ENCODE data around the gene MDM2.
"Not testable (repeated sequence)": the region's sequence is repeated elsewhere in the genome, so short reads cannot be mapped to it uniquely, and the experiment has no call there.

Gene MDM2

GRCh38 chr12:68831751-68832503 is 23.9 kb downstream of the MDM2 start:
- no peak overlapping the region for H3K4me3 ChIP-seq (ENCODE audit: low read depth, low read length)
- peaks cover 11% of the 10 kb centered on the region for H3K4me1 ChIP-seq (ENCODE audit: control insufficient read depth, insufficient read depth, low read length)
- H3K36me3 ChIP-seq (ENCODE audit: control insufficient read depth, insufficient read depth, low read length): peaks cover 92% of the 10 kb centered on the region
- H3K9me3 ChIP-seq (ENCODE audit: control insufficient read depth, insufficient read depth, low read length): no peaks in the 10 kb centered on the region
- peak overlapping the region; percentile 18 for H3K27ac ChIP-seq (ENCODE audit: low read depth, low read length)
- no peaks in the 10 kb centered on the region for H3K27me3 ChIP-seq (ENCODE audit: control insufficient read depth, insufficient read depth, low read length)
- H3K9ac ChIP-seq (ENCODE audit: low read depth, low read length): no peak overlapping the region

- Histone ChIP-seq H3K4me1 (ENCODE audit: control insufficient read depth, insufficient read depth, low read length) (peaks cover 11% of the 10 kb centered on the region), H3K27me3 (ENCODE audit: control insufficient read depth, insufficient read depth, low read length) (no peaks in the 10 kb centered on the region), H3K9me3 (ENCODE audit: control insufficient read depth, insufficient read depth, low read length) (no peaks in the 10 kb centered on the region), H3K4me3 (ENCODE audit: low read depth, low read length) (no peak overlapping the region), H3K9ac (ENCODE audit: low read depth, low read length) (no peak overlapping the region), H3K27ac (ENCODE audit: low read depth, low read length) (peak overlapping the region; percentile 18), H3K36me3 (ENCODE audit: control insufficient read depth, insufficient read depth, low read length) (peaks cover 92% of the 10 kb centered on the region)
Measured at GRCh38 chr12:68832504-68832867, 24.5 kb downstream of the MDM2 start.

- Histone ChIP-seq H3K27ac (ENCODE audit: low read depth, low read length) (no peak overlapping the region), H3K9me3 (ENCODE audit: control insufficient read depth, insufficient read depth, low read length) (no peaks in the 10 kb centered on the region), H3K36me3 (ENCODE audit: control insufficient read depth, insufficient read depth, low read length) (peaks cover 92% of the 10 kb centered on the region), H3K4me3 (ENCODE audit: low read depth, low read length) (no peak overlapping the region), H3K4me1 (ENCODE audit: control insufficient read depth, insufficient read depth, low read length) (peaks cover 11% of the 10 kb centered on the region), H3K27me3 (ENCODE audit: control insufficient read depth, insufficient read depth, low read length) (no peaks in the 10 kb centered on the region), H3K9ac (ENCODE audit: low read depth, low read length) (no peak overlapping the region)
Measured at GRCh38 chr12:68833508-68833907, 25.5 kb downstream of the MDM2 start.

- Histone ChIP-seq H3K9ac (ENCODE audit: low read depth, low read length) (no peak overlapping the region), H3K9me3 (ENCODE audit: control insufficient read depth, insufficient read depth, low read length) (no peaks in the 10 kb centered on the region), H3K27me3 (ENCODE audit: control insufficient read depth, insufficient read depth, low read length) (no peaks in the 10 kb centered on the region), H3K4me1 (ENCODE audit: control insufficient read depth, insufficient read depth, low read length) (peaks cover 11% of the 10 kb centered on the region), H3K36me3 (ENCODE audit: control insufficient read depth, insufficient read depth, low read length) (peaks cover 91% of the 10 kb centered on the region), H3K4me3 (ENCODE audit: low read depth, low read length) (no peak overlapping the region), H3K27ac (ENCODE audit: low read depth, low read length) (no peak overlapping the region)
Measured at GRCh38 chr12:68835333-68835908, 27.4 kb downstream of the MDM2 start.

- H3K27me3 ChIP-seq (ENCODE audit: control insufficient read depth, insufficient read depth, low read length): no peaks in the 10 kb centered on the region
- peaks cover 91% of the 10 kb centered on the region for H3K36me3 ChIP-seq (ENCODE audit: control insufficient read depth, insufficient read depth, low read length)
- H3K9me3 ChIP-seq (ENCODE audit: control insufficient read depth, insufficient read depth, low read length): no peaks in the 10 kb centered on the region
- no peak overlapping the region for H3K4me3 ChIP-seq (ENCODE audit: low read depth, low read length)
- H3K27ac ChIP-seq (ENCODE audit: low read depth, low read length): no peak overlapping the region
- H3K4me1 ChIP-seq (ENCODE audit: control insufficient read depth, insufficient read depth, low read length): peaks cover 4% of the 10 kb centered on the region; the same call in 1 of the 2 replicates
- H3K9ac ChIP-seq (ENCODE audit: low read depth, low read length): no peak overlapping the region
Measured at GRCh38 chr12:68837215-68837614, 29.2 kb downstream of the MDM2 start.

- H3K27ac ChIP-seq (ENCODE audit: low read depth, low read length): no peak overlapping the region
- no peaks in the 10 kb centered on the region for H3K27me3 ChIP-seq (ENCODE audit: control insufficient read depth, insufficient read depth, low read length)
- peaks cover 4% of the 10 kb centered on the region; the same call in 1 of the 2 replicates for H3K4me1 ChIP-seq (ENCODE audit: control insufficient read depth, insufficient read depth, low read length)
- peaks cover 98% of the 10 kb centered on the region for H3K36me3 ChIP-seq (ENCODE audit: control insufficient read depth, insufficient read depth, low read length)
- no peak overlapping the region for H3K9ac ChIP-seq (ENCODE audit: low read depth, low read length)
- H3K4me3 ChIP-seq (ENCODE audit: low read depth, low read length): no peak overlapping the region
- no peaks in the 10 kb centered on the region for H3K9me3 ChIP-seq (ENCODE audit: control insufficient read depth, insufficient read depth, low read length)
Measured at GRCh38 chr12:68838046-68838886, 30.3 kb downstream of the MDM2 start.

- no peak overlapping the region for H3K4me3 ChIP-seq (ENCODE audit: low read depth, low read length)
- peaks cover 4% of the 10 kb centered on the region; the same call in 1 of the 2 replicates for H3K4me1 ChIP-seq (ENCODE audit: control insufficient read depth, insufficient read depth, low read length)
- H3K27me3 ChIP-seq (ENCODE audit: control insufficient read depth, insufficient read depth, low read length): no peaks in the 10 kb centered on the region
- no peak overlapping the region for H3K27ac ChIP-seq (ENCODE audit: low read depth, low read length)
- H3K36me3 ChIP-seq (ENCODE audit: control insufficient read depth, insufficient read depth, low read length): peaks cover 99% of the 10 kb centered on the region
- no peak overlapping the region for H3K9ac ChIP-seq (ENCODE audit: low read depth, low read length)
- no peaks in the 10 kb centered on the region for H3K9me3 ChIP-seq (ENCODE audit: control insufficient read depth, insufficient read depth, low read length)
Measured at GRCh38 chr12:68839183-68840147, 31.5 kb downstream of the MDM2 start.

GRCh38 chr12:68841175-68841574 is 33.2 kb downstream of the MDM2 start:
- not testable (repeated sequence) for H3K4me3 ChIP-seq (ENCODE audit: low read depth, low read length); H3K9me3 ChIP-seq (ENCODE audit: control insufficient read depth, insufficient read depth, low read length); H3K9ac ChIP-seq (ENCODE audit: low read depth, low read length); H3K27ac ChIP-seq (ENCODE audit: low read depth, low read length); H3K27me3 ChIP-seq (ENCODE audit: control insufficient read depth, insufficient read depth, low read length); H3K4me1 ChIP-seq (ENCODE audit: control insufficient read depth, insufficient read depth, low read length)
- H3K36me3 ChIP-seq (ENCODE audit: control insufficient read depth, insufficient read depth, low read length): peaks cover 89% of the 10 kb centered on the region

GRCh38 chr12:68841717-68842116 is 33.7 kb downstream of the MDM2 start:
- no peaks in the 10 kb centered on the region for H3K9me3 ChIP-seq (ENCODE audit: control insufficient read depth, insufficient read depth, low read length)
- no peak overlapping the region for H3K4me3 ChIP-seq (ENCODE audit: low read depth, low read length)
- no peak overlapping the region for H3K9ac ChIP-seq (ENCODE audit: low read depth, low read length)
- H3K27ac ChIP-seq (ENCODE audit: low read depth, low read length): no peak overlapping the region
- no peaks in the 10 kb centered on the region for H3K4me1 ChIP-seq (ENCODE audit: control insufficient read depth, insufficient read depth, low read length)
- H3K27me3 ChIP-seq (ENCODE audit: control insufficient read depth, insufficient read depth, low read length): no peaks in the 10 kb centered on the region
- H3K36me3 ChIP-seq (ENCODE audit: control insufficient read depth, insufficient read depth, low read length): peaks cover 84% of the 10 kb centered on the region

GRCh38 chr12:68842123-68842522 is 34.1 kb downstream of the MDM2 start:
- H3K36me3 ChIP-seq (ENCODE audit: control insufficient read depth, insufficient read depth, low read length): peaks cover 80% of the 10 kb centered on the region
- H3K4me3 ChIP-seq (ENCODE audit: low read depth, low read length): no peak overlapping the region
- no peaks in the 10 kb centered on the region for H3K27me3 ChIP-seq (ENCODE audit: control insufficient read depth, insufficient read depth, low read length)
- H3K4me1 ChIP-seq (ENCODE audit: control insufficient read depth, insufficient read depth, low read length): no peaks in the 10 kb centered on the region
- no peaks in the 10 kb centered on the region for H3K9me3 ChIP-seq (ENCODE audit: control insufficient read depth, insufficient read depth, low read length)
- H3K27ac ChIP-seq (ENCODE audit: low read depth, low read length): no peak overlapping the region
- no peak overlapping the region for H3K9ac ChIP-seq (ENCODE audit: low read depth, low read length)

Data from HUES48 (cell line).